HG03196 (cell line): ENCODE data around the gene CHD6.

ENCODE experiments used
- ATAC-seq: cut with Tn5 transposase; IDR thresholded peaks from one replicate; pipeline ENCODE4 v1.9.1; 2021; ENCODE audit not compliant: unreplicated experiment

The CHD6 gene

GRCh38 chr20:41371371-41371770, 246.8 kb downstream of the CHD6 start:
- ATAC-seq = no peak

GRCh38 chr20:41370176-41370575, 248.0 kb downstream of the CHD6 start:
- ATAC-seq = no peak

- no peak for ATAC-seq
These were observed 248.5 kb downstream of the CHD6 start for GRCh38 chr20:41369673-41370072.

GRCh38 chr20:41367956-41368355, 250.2 kb downstream of the CHD6 start:
- no peak for ATAC-seq

- no peak for ATAC-seq
These were observed 250.8 kb downstream of the CHD6 start for GRCh38 chr20:41367393-41367695.

- no peak for ATAC-seq
These were observed 251.4 kb downstream of the CHD6 start, which contains the start of gene EMILIN3 for GRCh38 chr20:41366546-41367392. Gene EMILIN3 (minus strand): TSS chr20:41366818. CDS start chr20:41366634, 184 bp downstream.

GRCh38 chr20:41365777-41366545, 252.2 kb downstream of the CHD6 start:
- no peak for ATAC-seq

- no peak for ATAC-seq
These were observed 253.0 kb downstream of the CHD6 start for GRCh38 chr20:41364967-41365765.

- no peak for ATAC-seq
These were observed 253.8 kb downstream of the CHD6 start for GRCh38 chr20:41364236-41364855.

GRCh38 chr20:41363601-41364000, 254.6 kb downstream of the CHD6 start:
- no peak for ATAC-seq

- no peak for ATAC-seq
These were observed 255.4 kb downstream of the CHD6 start for GRCh38 chr20:41362748-41363140.

- no peak for ATAC-seq
These were observed 256.1 kb downstream of the CHD6 start for GRCh38 chr20:41361757-41362747.

GRCh38 chr20:41360831-41361756, 257.1 kb downstream of the CHD6 start:
- ATAC-seq = no peak

GRCh38 chr20:41359541-41360011, 258.6 kb downstream of the CHD6 start:
- ATAC-seq = no peak

GRCh38 chr20:41358717-41359116, 259.5 kb downstream of the CHD6 start:
- no peak for ATAC-seq

- no peak for ATAC-seq
These were observed 259.9 kb downstream of the CHD6 start for GRCh38 chr20:41358230-41358629.

GRCh38 chr20:41357424-41358163, 260.6 kb downstream of the CHD6 start:
- no peak for ATAC-seq

- ATAC-seq = no peak
These were observed 261.2 kb downstream of the CHD6 start for GRCh38 chr20:41356951-41357350.
